ENCODE results near the gene CFAP91. TPM values are rescaled to one million over a fixed set of nuclear protein-coding genes. Genes with fewer than 3 reads are reported as not detected.

Gene CFAP91
- total RNA-seq, 4 donors from 2014 or later = 0.91 to 5.1 (median 1.7) TPM

DNA sequence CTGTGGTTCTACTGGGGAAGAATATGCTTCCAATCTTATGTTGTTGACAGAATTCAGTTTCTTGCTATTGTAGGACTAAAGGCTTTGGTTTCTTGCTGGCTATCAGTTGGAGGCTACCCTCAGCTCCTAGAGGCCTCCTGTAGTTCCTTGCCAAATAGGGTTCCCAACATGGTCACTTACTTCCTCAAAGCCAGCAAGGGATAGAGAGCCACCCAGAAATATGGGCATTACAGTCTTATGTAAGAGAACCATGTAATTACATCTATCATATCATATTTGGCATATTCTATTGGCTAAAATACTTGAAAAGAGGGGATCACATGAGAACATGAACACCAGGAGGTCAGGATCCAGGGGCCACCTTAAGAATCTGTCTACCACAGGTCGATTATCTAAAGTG lies 19.4 kb upstream of the CFAP91 start:
- no peak for DNase-seq (ENCODE audit: low spot score in 2 of 2)
- 44 to 50% methylated on average over 1 of the region's 1 CpG for WGBS, 2 donors
- TF ChIP-seq, protein P1, sequence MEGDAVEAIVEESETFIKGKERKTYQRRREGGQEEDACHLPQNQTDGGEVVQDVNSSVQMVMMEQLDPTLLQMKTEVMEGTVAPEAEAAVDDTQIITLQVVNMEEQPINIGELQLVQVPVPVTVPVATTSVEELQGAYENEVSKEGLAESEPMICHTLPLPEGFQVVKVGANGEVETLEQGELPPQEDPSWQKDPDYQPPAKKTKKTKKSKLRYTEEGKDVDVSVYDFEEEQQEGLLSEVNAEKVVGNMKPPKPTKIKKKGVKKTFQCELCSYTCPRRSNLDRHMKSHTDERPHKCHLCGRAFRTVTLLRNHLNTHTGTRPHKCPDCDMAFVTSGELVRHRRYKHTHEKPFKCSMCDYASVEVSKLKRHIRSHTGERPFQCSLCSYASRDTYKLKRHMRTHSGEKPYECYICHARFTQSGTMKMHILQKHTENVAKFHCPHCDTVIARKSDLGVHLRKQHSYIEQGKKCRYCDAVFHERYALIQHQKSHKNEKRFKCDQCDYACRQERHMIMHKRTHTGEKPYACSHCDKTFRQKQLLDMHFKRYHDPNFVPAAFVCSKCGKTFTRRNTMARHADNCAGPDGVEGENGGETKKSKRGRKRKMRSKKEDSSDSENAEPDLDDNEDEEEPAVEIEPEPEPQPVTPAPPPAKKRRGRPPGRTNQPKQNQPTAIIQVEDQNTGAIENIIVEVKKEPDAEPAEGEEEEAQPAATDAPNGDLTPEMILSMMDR (IDR thresholded peaks at IDR 0.05) = no peak
- intact Hi-C loops (cut with DNase I; ENCODE audit: low total_unique reads) = no loop called here
- no peak overlapping the region for H3K4me3 ChIP-seq (ENCODE audit: low read depth, poor library complexity, severe bottlenecking)

DNA sequence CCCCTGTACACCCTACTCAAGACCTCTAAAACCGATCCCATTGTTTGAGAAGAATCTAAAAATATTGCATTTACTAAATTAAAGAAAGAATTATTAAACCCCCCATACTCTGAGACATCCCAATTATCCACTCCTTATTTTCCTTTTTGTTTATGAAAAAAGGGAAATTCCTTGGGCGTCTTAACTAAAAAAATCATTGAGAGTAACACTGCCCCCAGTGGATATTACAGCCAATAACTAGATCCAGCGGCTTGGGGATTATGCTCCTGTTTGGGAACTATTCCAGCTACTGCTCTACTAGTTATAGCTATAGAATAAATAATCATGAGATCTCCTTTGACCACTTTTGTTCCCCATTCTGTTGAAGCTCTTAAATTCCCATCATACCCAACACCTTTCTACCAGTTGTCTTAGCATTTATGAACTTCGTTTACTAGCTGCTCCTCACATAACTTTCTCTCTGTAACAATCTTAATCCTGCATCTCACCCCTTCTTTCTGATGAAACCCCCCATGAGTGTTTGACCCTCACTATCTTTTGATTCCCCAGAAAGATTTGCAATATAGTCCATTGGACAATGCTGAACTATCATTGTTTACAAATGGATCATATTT lies 12.7 kb upstream of the CFAP91 start:
- 45 to 50% methylated on average over 4 of the region's 4 CpGs for WGBS, 2 donors
- no peak for DNase-seq (ENCODE audit: low spot score in 2 of 2)
- intact Hi-C loops (cut with DNase I; ENCODE audit: low total_unique reads) = no loop called here
- TF ChIP-seq POLR2A (IDR thresholded peaks at IDR 0.05) = no peak
- TF ChIP-seq, protein P1 (IDR thresholded peaks at IDR 0.05) = no peak
- no peak overlapping the region for H3K4me3 ChIP-seq (ENCODE audit: low read depth, poor library complexity, severe bottlenecking)

DNA sequence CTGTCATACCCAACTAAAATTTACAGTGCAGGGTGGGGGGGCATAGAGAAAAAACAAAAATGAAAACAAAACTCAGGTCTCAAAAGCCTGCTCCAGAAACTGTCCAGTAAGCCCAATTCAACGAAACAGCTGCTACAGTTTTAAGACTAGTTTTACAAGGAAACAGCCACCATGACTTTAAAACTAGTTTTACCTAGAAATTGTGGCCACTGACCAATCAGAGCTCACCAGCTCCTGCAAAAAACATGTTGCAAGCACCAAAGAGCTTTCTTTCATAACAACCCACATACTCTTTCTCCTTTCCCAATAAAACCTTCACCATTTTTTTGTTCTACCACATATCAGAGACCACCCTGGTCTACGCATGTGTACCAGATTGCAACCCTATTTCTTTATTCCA lies 7.3 kb upstream of the CFAP91 start:
- 93% methylated on average over 2 of the region's 2 CpGs for WGBS, 2 donors
- intact Hi-C loops (cut with DNase I; ENCODE audit: low total_unique reads) = no loop called here
- TF ChIP-seq, protein P1 (IDR thresholded peaks at IDR 0.05) = no peak
- TF ChIP-seq POLR2A (IDR thresholded peaks at IDR 0.05) = no peak
- DNase-seq (ENCODE audit: low spot score in 2 of 2) = no peak
- no peak overlapping the region for H3K4me3 ChIP-seq (ENCODE audit: low read depth, poor library complexity, severe bottlenecking)

DNA sequence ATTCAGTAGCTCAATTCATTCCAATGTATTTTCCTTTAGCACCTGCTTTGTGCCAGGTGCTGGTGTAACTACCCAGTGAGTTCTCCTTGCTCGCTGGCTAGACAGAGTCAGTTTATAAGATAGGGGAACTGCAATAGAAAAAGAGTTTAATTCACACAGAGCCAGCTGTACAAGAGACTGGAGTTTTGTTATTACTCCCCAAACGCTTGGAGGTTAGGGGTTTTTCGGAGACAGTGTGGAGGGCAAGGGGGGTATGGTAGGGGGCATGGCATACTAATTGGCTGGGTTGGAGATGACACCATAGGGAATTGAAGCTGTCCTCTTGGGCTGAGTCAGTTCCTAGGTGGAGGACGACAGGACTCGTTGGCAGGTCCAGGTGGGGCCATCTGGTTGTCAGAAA lies 5.4 kb upstream of the CFAP91 start:
- TF ChIP-seq POLR2A (IDR thresholded peaks at IDR 0.05) = no peak
- TF ChIP-seq, protein P1 (IDR thresholded peaks at IDR 0.05) = no peak
- intact Hi-C loops (cut with DNase I; ENCODE audit: low total_unique reads) = no loop called here
- no peak for DNase-seq (ENCODE audit: low spot score in 2 of 2)
- WGBS, 2 donors = 86% methylated on average over 5 of the region's 5 CpGs
- no peak overlapping the region for H3K4me3 ChIP-seq (ENCODE audit: low read depth, poor library complexity, severe bottlenecking)

DNA sequence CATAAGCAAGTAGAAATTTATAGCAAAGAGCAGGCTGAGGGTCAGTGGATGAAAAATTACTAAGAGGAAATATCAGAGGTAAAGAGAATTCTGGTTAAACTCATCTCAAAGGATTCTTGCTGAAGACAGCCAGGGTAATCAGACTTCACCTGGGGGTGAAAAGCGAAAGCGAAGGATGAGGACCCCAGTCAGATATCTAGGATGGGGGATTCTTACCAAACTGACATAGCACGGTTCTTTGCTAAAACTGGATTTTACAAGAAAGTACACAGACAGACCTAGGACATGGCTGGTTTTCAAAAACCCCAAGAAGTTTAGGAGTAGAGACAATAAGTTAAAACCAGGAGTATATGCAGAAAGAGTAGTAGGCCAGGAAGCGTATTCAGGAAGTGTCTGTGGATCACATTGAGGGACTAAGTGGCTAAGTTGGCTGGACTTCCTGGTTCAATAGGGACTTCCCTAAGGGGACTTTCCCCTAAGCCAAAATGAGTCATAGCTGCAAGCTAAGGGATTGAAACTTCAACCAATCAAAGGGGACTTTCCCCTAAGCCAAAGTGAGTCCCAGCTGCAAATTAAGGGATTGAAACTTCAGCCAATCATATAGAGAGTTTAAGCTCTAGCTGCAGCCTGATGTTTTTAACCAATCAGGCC lies 2.4 kb upstream of the CFAP91 start:
- no peak for DNase-seq (ENCODE audit: low spot score in 2 of 2)
- 84 to 85% methylated on average over 4 of the region's 4 CpGs for WGBS, 2 donors
- no peak for TF ChIP-seq POLR2A (IDR thresholded peaks at IDR 0.05)
- TF ChIP-seq, protein P1 (IDR thresholded peaks at IDR 0.05) = no peak
- intact Hi-C loops (cut with DNase I; ENCODE audit: low total_unique reads) = no loop called here
- H3K4me3 ChIP-seq (ENCODE audit: low read depth, poor library complexity, severe bottlenecking) = no peak overlapping the region
